B cell (primary cell): Measurements from ENCODE around the gene ICA1L. TPM values are rescaled to one million over a fixed set of nuclear protein-coding genes. Genes with fewer than 3 reads are reported as not detected.

Source experiments
- ATAC-seq: fragments of 200-7000 bp; cut with Tn5 transposase; one replicate; pipeline ENCODE4 v1.10.0; 2021; ENCODE audit warnings: low read depth, mild to moderate bottlenecking, moderate number of reproducible peaks, moderate library complexity
- CTCF ChIA-PET: fragments of 350-600 bp; sonication (Branson Sonifier 250); formaldehyde crosslinking; loops from one replicate; lab custom pipeline; 2021; ENCODE audit warnings: antibody characterized with exemption, inconsistent platforms; lab: Charles Lee
- POLR2A ChIA-PET: fragments of 350-600 bp; sonication (Branson Sonifier 250); formaldehyde crosslinking; loops from one replicate; lab custom pipeline; 2021; ENCODE audit warnings: antibody characterized with exemption; lab: Charles Lee
- DNase-seq: peaks from one replicate; pipeline ENCODE4 v3.0.0; 2013
- H2AFZ ChIP-seq: 2 replicates; pipeline ENCODE4 v1.6.1; 2012; ENCODE audit warnings: mild to moderate bottlenecking, low read depth, low read length; ENCODE audit not compliant: insufficient read depth, poor library complexity, severe bottlenecking
- H3K27ac ChIP-seq, 2 donors: 1 replicate in 1 of 2; 2 replicates in 1 of 2; pipeline ENCODE4 v1.5.1; 2012 to 2013; ENCODE audit warnings: low read length in 2 of 2, mild to moderate bottlenecking in 2 of 2, moderate library complexity in 1 of 2
- H3K27me3 ChIP-seq, 4 experiments: fragments of 200-600 bp in 1 of 4; sonication (generic) in 1 of 4; replicated peaks in 1 of 4; 1 replicate in 2 of 4; 2 replicates in 2 of 4; pipeline versions ENCODE4 v1.6.1 to v1.7.0; 2013 to 2016; ENCODE audit warnings: low read length in 3 of 4, mild to moderate bottlenecking in 2 of 4, mixed read lengths in 1 of 4, moderate library complexity in 1 of 4; ENCODE audit not compliant: insufficient read depth in 4 of 4, control insufficient read depth in 3 of 4; ENCODE audit errors: control extremely low read depth in 1 of 4
- H3K36me3 ChIP-seq, 2 experiments: replicated peaks in 1 of 2; 1 replicate in 1 of 2; 2 replicates in 1 of 2; pipeline versions ENCODE4 v1.6.1 to v1.7.1; 2013; ENCODE audit warnings: low read length in 1 of 2; ENCODE audit not compliant: insufficient read depth in 2 of 2, control insufficient read depth in 1 of 2; ENCODE audit errors: control extremely low read depth in 1 of 2, extremely low read depth in 1 of 2
- H3K4me1 ChIP-seq, 2 donors: fragments of 200-600 bp in 1 of 2; sonication (generic) in 1 of 2; 1 replicate in 1 of 2; 2 replicates in 1 of 2; pipeline versions ENCODE4 v1.5.1 to v1.6.1; 2013 to 2017; ENCODE audit warnings: low read length in 2 of 2; ENCODE audit not compliant: control insufficient read depth in 2 of 2, insufficient read depth in 2 of 2
- H3K4me2 ChIP-seq: replicated peaks from 2 replicates; pipeline ENCODE3; 2012; ENCODE audit warnings: mild to moderate bottlenecking, low read depth, low read length; ENCODE audit not compliant: poor library complexity, severe bottlenecking
- H3K4me3 ChIP-seq, 5 experiments: fragments of 200-600 bp in 1 of 5; sonication (generic) in 1 of 5; 1 replicate in 3 of 5; 2 replicates in 2 of 5; pipeline versions ENCODE4 v1.5.1 to v1.7.0; 2011 to 2016; ENCODE audit warnings: low read length in 4 of 5, mild to moderate bottlenecking in 4 of 5, low read depth in 2 of 5, control low read depth in 1 of 5, moderate library complexity in 1 of 5; ENCODE audit not compliant: insufficient read depth in 1 of 5; ENCODE audit errors: control extremely low read depth in 1 of 5, extremely low read depth in 1 of 5
- H3K79me2 ChIP-seq: fragments of 200-600 bp; sonication (generic); one replicate; pipeline ENCODE4 v1.6.0; 2016; ENCODE audit warnings: low read length; ENCODE audit not compliant: control insufficient read depth, insufficient read depth
- H3K9ac ChIP-seq: fragments of 200-600 bp; sonication (generic); 2 replicates; pipeline ENCODE4 v1.6.1; 2017; ENCODE audit warnings: mild to moderate bottlenecking, low read length, moderate library complexity
- H3K9me3 ChIP-seq, 3 donors: one replicate each; pipeline versions ENCODE4 v1.6.1 to v1.7.1; 2013; ENCODE audit warnings: low read length in 2 of 3; ENCODE audit not compliant: control insufficient read depth in 2 of 3, insufficient read depth in 1 of 3; ENCODE audit errors: control extremely low read depth in 1 of 3
- H4K20me1 ChIP-seq: 2 replicates; pipeline ENCODE4 v1.6.0; 2012; ENCODE audit warnings: mild to moderate bottlenecking, low read length; ENCODE audit not compliant: insufficient read depth, control insufficient read depth, poor library complexity, severe bottlenecking
- H3K27ac Mint-ChIP-seq: one replicate; pipeline ENCODE4 v1.8.0; 2021; ENCODE audit warnings: mixed read lengths
- H3K27me3 Mint-ChIP-seq: one replicate; pipeline ENCODE4 v1.8.0; 2021; ENCODE audit warnings: mixed read lengths
- H3K4me1 Mint-ChIP-seq: one replicate; pipeline ENCODE4 v1.8.0; 2021; ENCODE audit warnings: mixed read lengths
- H3K4me3 Mint-ChIP-seq: one replicate; pipeline ENCODE4 v1.8.0; 2021; ENCODE audit warnings: mixed read lengths
- H3K9me3 Mint-ChIP-seq: one replicate; pipeline ENCODE4 v1.8.0; 2022; ENCODE audit warnings: mixed read lengths; ENCODE audit not compliant: insufficient read depth
- EZH2 ChIP-seq: IDR thresholded peaks from 2 replicates; pipeline ENCODE4 v1.6.1; 2012; ENCODE audit warnings: borderline replicate concordance, low read depth, mild to moderate bottlenecking, moderate library complexity, low read length; ENCODE audit not compliant: insufficient read depth, poor library complexity, severe bottlenecking
- WGBS: methylation state at CpG from one replicate; pipeline ENCODE4 v1.1.5; 2013; ENCODE audit warnings: missing lambda C conversion rate; ENCODE audit not compliant: insufficient coverage; 5-methylcytosine and 5-hydroxymethylcytosine counted together
- intact Hi-C: fragments of 100-400 bp; cut with micrococcal nuclease; formaldehyde crosslinking; loops from one replicate; pipeline ENCODE4 v1.10.0; 2022
- polyA plus RNA-seq: library from polyadenylated mRNA; depleted of rRNA; stranded (reverse); fragments of >200 nt; gene quantifications from 2 replicates; pipeline ENCODE4 v1.2.3, GENCODE V29; 2012
- total RNA-seq, 2 donors: library from RNA; stranded (reverse); fragments of 120-200 nt in 1 of 2; gene quantifications; 1 replicate in 1 of 2; 2 replicates in 1 of 2; pipeline versions ENCODE4 v1.2.3 to v1.2.4, GENCODE V29; 2013 to 2022
- TF ChIP-seq, protein P1 (sequence below): fragments of 200-600 bp; IDR thresholded peaks from one replicate; pipeline ENCODE4 v1.8.0; 2022; ENCODE audit warnings: antibody characterized with exemption, mild to moderate bottlenecking

Gene ICA1L
- total and polyA plus RNA-seq, 2 donors (not counting 1 experiment from before 2014, with no cell fraction given) = 2.4 to 6.8 TPM

DNA sequence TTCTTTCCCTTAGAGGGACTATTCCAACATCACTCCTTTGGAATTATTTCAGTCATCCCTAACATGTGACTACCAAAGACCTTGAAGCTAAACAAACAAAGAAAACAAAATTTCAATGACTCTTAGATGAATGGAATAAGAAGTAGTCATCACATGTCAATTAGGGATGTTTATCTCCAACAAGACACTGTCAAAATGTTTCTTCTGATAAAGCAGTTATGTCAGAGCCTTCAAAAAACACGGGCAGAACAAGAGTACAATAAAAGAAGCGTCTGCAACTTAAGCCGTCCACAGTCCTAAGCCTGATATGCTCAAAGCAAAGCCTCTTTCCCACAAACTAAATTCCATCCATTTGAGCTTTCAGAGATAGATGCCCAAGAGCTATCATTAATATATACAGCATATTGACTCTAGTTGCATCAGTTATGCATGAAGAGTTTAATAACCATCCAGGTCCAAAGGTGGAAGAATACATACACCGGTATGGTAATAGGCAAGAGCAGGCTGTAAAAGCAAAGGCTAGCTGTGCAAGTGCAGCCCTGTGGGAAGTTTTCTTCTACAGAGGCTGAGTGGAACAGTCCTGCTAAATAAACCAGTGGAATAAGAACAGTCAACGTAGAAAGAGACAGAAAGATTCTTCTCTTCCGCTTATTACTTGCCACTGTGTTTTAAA is 98.1 kb downstream of the ICA1L start:
- H3K36me3 ChIP-seq = peaks cover 8 to 50% of the 10 kb centered on the region in 2 experiments
- H3K27me3 Mint-ChIP-seq = no peaks in the 10 kb centered on the region
- H3K4me1 ChIP-seq = no peaks in the 10 kb centered on the region
- 98% methylated on average over 6 of the region's 6 CpGs for WGBS
- no peaks in the 10 kb centered on the region for H3K9me3 ChIP-seq
- no peak overlapping the region for H3K9ac ChIP-seq
- no peaks in the 10 kb centered on the region for H3K9me3 Mint-ChIP-seq
- no peak overlapping the region for H3K4me3 Mint-ChIP-seq
- CTCF ChIA-PET = interaction anchor here (0.9 kb wide), 1 partner anchor 185 kb away, joined by 3 read pairs; no protein-coding TSS in a partner anchor
- no peak overlapping the region for H3K27ac Mint-ChIP-seq
- peaks cover 2% of the 10 kb centered on the region for H3K4me1 Mint-ChIP-seq
- H3K79me2 ChIP-seq = no peaks in the 10 kb centered on the region
- H4K20me1 ChIP-seq = no peaks in the 10 kb centered on the region
- H3K4me3 ChIP-seq = no peak overlapping the region
- no peak overlapping the region for H3K4me2 ChIP-seq
- H2AFZ ChIP-seq = no peak overlapping the region
- intact Hi-C loops = no loop called here
- ATAC-seq (no peak), DNase-seq (no peak)
- H3K27ac ChIP-seq = no peak overlapping the region
- POLR2A ChIA-PET = no interaction called here
- TF ChIP-seq, protein P1, sequence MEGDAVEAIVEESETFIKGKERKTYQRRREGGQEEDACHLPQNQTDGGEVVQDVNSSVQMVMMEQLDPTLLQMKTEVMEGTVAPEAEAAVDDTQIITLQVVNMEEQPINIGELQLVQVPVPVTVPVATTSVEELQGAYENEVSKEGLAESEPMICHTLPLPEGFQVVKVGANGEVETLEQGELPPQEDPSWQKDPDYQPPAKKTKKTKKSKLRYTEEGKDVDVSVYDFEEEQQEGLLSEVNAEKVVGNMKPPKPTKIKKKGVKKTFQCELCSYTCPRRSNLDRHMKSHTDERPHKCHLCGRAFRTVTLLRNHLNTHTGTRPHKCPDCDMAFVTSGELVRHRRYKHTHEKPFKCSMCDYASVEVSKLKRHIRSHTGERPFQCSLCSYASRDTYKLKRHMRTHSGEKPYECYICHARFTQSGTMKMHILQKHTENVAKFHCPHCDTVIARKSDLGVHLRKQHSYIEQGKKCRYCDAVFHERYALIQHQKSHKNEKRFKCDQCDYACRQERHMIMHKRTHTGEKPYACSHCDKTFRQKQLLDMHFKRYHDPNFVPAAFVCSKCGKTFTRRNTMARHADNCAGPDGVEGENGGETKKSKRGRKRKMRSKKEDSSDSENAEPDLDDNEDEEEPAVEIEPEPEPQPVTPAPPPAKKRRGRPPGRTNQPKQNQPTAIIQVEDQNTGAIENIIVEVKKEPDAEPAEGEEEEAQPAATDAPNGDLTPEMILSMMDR = no peak
- TF ChIP-seq EZH2 = no peak
- no peaks in the 10 kb centered on the region for H3K27me3 ChIP-seq

DNA sequence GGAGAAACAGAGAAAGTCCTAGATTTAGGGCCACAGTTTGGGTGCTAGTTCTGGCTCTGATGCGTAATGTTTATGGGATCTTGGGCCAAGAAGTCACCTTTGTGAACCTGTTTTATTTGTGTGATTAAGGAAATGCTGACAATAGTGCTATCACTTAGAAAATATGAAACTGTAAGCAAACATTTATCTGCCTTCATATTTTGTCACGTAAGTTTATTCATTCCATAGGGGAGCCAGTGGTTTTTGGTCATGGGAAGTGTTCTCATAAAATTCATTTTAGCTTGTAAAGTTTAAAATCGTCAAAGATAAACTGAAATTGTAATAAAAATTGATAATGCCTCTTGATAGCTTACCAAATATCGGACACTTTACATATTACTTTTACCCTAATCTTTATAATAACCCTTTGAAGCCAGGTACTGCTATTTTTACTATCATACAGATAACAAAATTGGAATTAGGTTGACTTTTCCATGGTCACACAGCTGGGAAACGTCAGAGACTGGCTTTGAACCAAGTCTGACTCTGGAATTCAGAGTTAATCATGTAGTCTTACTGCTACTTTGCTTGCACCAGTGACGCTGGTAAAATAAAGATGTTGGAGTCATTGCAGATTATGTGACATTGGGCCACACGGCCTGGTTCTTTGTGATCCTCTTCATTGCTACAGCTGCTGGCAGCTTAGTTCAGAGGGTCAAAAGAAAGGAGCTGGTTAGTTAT is 99.7 kb downstream of the ICA1L start:
- Mint-ChIP-seq H3K27ac (no peak overlapping the region), H3K4me3 (no peak overlapping the region), H3K4me1 (peaks cover 5% of the 10 kb centered on the region), H3K27me3 (no peaks in the 10 kb centered on the region), H3K9me3 (no peaks in the 10 kb centered on the region)
- no peak overlapping the region for H3K4me2 ChIP-seq
- H3K4me3 ChIP-seq = no peak overlapping the region
- no peak for DNase-seq
- no peaks in the 10 kb centered on the region for H3K4me1 ChIP-seq
- intact Hi-C loops = no loop called here
- peaks cover 4 to 44% of the 10 kb centered on the region in 2 experiments for H3K36me3 ChIP-seq
- H4K20me1 ChIP-seq = no peaks in the 10 kb centered on the region
- H3K79me2 ChIP-seq = no peaks in the 10 kb centered on the region
- TF ChIP-seq EZH2 = no peak
- TF ChIP-seq, protein P1 = no peak
- WGBS = 100% methylated on average over 3 of the region's 7 CpGs
- POLR2A ChIA-PET = no interaction called here
- no peak overlapping the region for H3K27ac ChIP-seq
- CTCF ChIA-PET = no interaction called here
- H2AFZ ChIP-seq = no peak overlapping the region
- ATAC-seq = no peak
- no peaks in the 10 kb centered on the region for H3K9me3 ChIP-seq
- no peaks in the 10 kb centered on the region for H3K27me3 ChIP-seq
- H3K9ac ChIP-seq = no peak overlapping the region
